ENCODE data around the gene API5. TPM values are rescaled to one million over a fixed set of nuclear protein-coding genes. Genes with fewer than 3 reads are reported as not detected.

The API5 gene
- total RNA-seq, 1 experiment from 2014 or later: 100 TPM

- peaks cover 12% of the 10 kb centered on the region for H3K4me1 Mint-ChIP-seq (ENCODE audit: insufficient read depth, unreplicated experiment)
- no peaks in the 10 kb centered on the region for H3K9me3 Mint-ChIP-seq (ENCODE audit: unreplicated experiment)
- peak; percentile 10 for DNase-seq (ENCODE audit: unreplicated experiment)
- intact Hi-C loops (cut with micrococcal nuclease): no loop called here
- TF ChIP-seq, protein P1, sequence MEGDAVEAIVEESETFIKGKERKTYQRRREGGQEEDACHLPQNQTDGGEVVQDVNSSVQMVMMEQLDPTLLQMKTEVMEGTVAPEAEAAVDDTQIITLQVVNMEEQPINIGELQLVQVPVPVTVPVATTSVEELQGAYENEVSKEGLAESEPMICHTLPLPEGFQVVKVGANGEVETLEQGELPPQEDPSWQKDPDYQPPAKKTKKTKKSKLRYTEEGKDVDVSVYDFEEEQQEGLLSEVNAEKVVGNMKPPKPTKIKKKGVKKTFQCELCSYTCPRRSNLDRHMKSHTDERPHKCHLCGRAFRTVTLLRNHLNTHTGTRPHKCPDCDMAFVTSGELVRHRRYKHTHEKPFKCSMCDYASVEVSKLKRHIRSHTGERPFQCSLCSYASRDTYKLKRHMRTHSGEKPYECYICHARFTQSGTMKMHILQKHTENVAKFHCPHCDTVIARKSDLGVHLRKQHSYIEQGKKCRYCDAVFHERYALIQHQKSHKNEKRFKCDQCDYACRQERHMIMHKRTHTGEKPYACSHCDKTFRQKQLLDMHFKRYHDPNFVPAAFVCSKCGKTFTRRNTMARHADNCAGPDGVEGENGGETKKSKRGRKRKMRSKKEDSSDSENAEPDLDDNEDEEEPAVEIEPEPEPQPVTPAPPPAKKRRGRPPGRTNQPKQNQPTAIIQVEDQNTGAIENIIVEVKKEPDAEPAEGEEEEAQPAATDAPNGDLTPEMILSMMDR (IDR thresholded peaks at IDR 0.05; ENCODE audit: unreplicated experiment): no peak
- CTCF ChIA-PET: interaction anchor here (0.6 to 1.2 kb wide), 4 partner anchors 8 to 152 kb away, joined by 3 to 4 read pairs (median 3); partner anchors contain the start of gene API5
- H3K36me3 Mint-ChIP-seq (ENCODE audit: insufficient read depth, unreplicated experiment): peaks cover 10% of the 10 kb centered on the region
- H3K27ac Mint-ChIP-seq (ENCODE audit: low read depth, unreplicated experiment): peak overlapping the region; percentile 97
- peak overlapping the region; percentile 98 for H3K4me3 Mint-ChIP-seq (ENCODE audit: unreplicated experiment)
- H3K27me3 Mint-ChIP-seq (ENCODE audit: insufficient read depth, unreplicated experiment): no peaks in the 10 kb centered on the region
- POLR2A ChIA-PET: interaction anchor here (0.8 to 4.9 kb wide), 8 partner anchors 8 to 337 kb away, joined by 3 to 64 read pairs (median 4); partner anchors contain the start of gene API5
- BruUV-seq (replicated peaks): no TSS peak
Measured at GRCh38 chr11:43360361-43361032, 48.7 kb downstream of the API5 start.

DNA sequence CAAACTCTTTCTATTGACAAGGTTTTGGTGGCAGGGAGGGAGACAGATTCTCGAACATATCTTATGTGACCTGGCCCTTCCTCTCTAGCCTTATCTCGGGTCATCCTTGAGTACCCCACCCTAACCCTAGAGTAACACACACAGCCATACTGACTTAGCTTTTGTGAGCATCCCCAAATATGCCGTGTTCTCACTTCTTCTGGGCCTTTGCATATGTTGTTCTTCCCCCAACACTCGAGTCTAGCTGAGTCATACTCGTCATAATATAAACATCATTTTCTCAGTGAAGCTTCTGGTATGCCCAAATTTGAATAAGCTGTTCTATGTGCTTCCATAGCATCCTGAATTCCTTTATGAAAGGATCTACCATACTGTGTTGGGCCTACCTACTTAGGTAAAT lies 54.9 kb downstream of the API5 start:
- no peaks in the 10 kb centered on the region for H3K27me3 Mint-ChIP-seq (ENCODE audit: insufficient read depth, unreplicated experiment)
- peak; percentile 26 for DNase-seq (ENCODE audit: unreplicated experiment)
- POLR2A ChIA-PET: interaction anchor here (0.7 to 1.0 kb wide), 2 partner anchors 10 to 39 kb away, joined by 3 read pairs; no protein-coding TSS in a partner anchor
- peak overlapping the region; percentile 14 for H3K27ac Mint-ChIP-seq (ENCODE audit: low read depth, unreplicated experiment)
- peaks cover 37% of the 10 kb centered on the region for H3K36me3 Mint-ChIP-seq (ENCODE audit: insufficient read depth, unreplicated experiment)
- CTCF ChIA-PET: interaction anchor here (0.5 to 1.2 kb wide), 6 partner anchors 8 to 82 kb away, joined by 3 to 4 read pairs (median 3); partner anchors contain the start of gene TTC17
- TF ChIP-seq, protein P1 (IDR thresholded peaks at IDR 0.05; ENCODE audit: unreplicated experiment): no peak
- intact Hi-C loops (cut with micrococcal nuclease): no loop called here
- H3K4me3 Mint-ChIP-seq (ENCODE audit: unreplicated experiment): no peak overlapping the region
- H3K9me3 Mint-ChIP-seq (ENCODE audit: unreplicated experiment): no peaks in the 10 kb centered on the region
- no TSS peak for BruUV-seq (replicated peaks)
- peaks cover 30% of the 10 kb centered on the region for H3K4me1 Mint-ChIP-seq (ENCODE audit: insufficient read depth, unreplicated experiment)

DNA sequence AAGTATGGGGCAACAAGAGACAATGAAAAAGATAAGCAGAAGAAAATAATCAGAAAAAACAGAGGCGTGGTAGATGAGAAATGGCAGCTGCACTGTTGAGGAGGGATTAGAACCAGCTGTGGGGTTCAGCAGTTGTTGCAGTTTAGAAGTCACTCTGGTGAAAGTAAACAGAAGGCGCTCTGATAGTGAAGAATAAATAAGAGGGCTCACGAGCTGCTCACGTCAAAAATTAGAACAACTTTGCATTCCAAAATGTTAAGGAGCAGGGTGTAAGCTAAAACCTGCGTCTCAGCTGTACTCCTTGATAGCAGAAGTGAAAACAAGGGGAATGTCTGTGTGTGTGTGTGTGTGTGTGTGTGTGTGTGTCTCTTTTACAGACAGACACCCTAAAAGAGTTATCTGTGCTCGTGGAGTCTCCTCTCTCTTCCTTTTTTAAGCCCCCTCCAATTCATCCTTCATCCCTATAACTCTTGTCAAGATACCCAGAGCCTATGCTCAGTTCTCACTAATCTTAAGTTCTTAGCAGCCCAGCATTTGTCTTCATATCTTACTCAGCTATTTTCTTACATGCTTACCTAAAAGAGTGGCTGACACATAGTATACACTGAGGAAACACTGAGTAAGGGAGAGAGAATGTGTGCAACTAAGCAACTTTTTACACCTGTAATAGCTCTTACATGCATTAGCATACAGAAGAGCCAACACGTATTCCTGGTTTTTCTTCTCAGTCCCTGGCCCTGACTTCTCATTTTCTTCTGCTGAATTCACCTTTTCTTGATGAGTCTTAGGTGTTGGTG lies 55.8 kb downstream of the API5 start:
- CTCF ChIA-PET: interaction anchor here (0.6 to 1.0 kb wide), 5 partner anchors 9 to 56 kb away, joined by 3 to 4 read pairs (median 3); partner anchors contain the start of genes API5 and TTC17
- TF ChIP-seq, protein P1 (IDR thresholded peaks at IDR 0.05; ENCODE audit: unreplicated experiment): no peak
- no TSS peak for BruUV-seq (replicated peaks)
- H3K9me3 Mint-ChIP-seq (ENCODE audit: unreplicated experiment): no peaks in the 10 kb centered on the region
- no peak for DNase-seq (ENCODE audit: unreplicated experiment)
- H3K4me3 Mint-ChIP-seq (ENCODE audit: unreplicated experiment): no peak overlapping the region
- POLR2A ChIA-PET: interaction anchor here (0.7 to 3.5 kb wide), 3 partner anchors 8 to 40 kb away, joined by 3 to 23 read pairs (median 5); partner anchors contain the start of gene TTC17
- H3K36me3 Mint-ChIP-seq (ENCODE audit: insufficient read depth, unreplicated experiment): peaks cover 34% of the 10 kb centered on the region
- no peaks in the 10 kb centered on the region for H3K27me3 Mint-ChIP-seq (ENCODE audit: insufficient read depth, unreplicated experiment)
- intact Hi-C loops (cut with micrococcal nuclease): no loop called here
- H3K4me1 Mint-ChIP-seq (ENCODE audit: insufficient read depth, unreplicated experiment): peaks cover 30% of the 10 kb centered on the region
- no peak overlapping the region for H3K27ac Mint-ChIP-seq (ENCODE audit: low read depth, unreplicated experiment)

DNA sequence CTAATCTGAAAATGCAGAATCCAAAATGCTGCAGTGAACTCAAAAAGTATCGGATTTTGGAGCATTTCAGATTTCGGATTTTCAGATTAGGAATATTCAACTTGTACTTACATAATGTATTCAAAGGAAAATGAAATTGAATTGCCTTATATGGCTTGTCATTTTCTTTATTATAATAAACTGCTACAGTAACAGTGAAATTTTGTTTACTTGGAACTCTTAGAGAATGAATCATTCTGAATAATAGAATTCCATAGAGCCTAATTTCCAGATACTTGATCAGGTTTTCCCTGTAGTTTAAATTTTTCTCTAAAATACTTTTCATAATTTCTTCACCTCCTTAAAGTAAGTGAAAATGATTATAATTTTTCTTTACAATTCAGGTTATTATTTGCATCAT lies 64.3 kb downstream of the API5 start:
- no peak for DNase-seq (ENCODE audit: unreplicated experiment)
- Mint-ChIP-seq H3K27ac (ENCODE audit: low read depth, unreplicated experiment) (peak overlapping the region; percentile 84), H3K27me3 (ENCODE audit: insufficient read depth, unreplicated experiment) (no peaks in the 10 kb centered on the region), H3K36me3 (ENCODE audit: insufficient read depth, unreplicated experiment) (peaks cover 41% of the 10 kb centered on the region), H3K4me1 (ENCODE audit: insufficient read depth, unreplicated experiment) (peaks cover 7% of the 10 kb centered on the region), H3K4me3 (ENCODE audit: unreplicated experiment) (no peak overlapping the region), H3K9me3 (ENCODE audit: unreplicated experiment) (no peaks in the 10 kb centered on the region)
- TF ChIP-seq, protein P1 (IDR thresholded peaks at IDR 0.05; ENCODE audit: unreplicated experiment): no peak
- intact Hi-C loops (cut with micrococcal nuclease): no loop called here
- CTCF ChIA-PET: interaction anchor here (1.0 kb wide), 1 partner anchor 9 kb away, joined by 3 read pairs; no protein-coding TSS in a partner anchor
- POLR2A ChIA-PET: interaction anchor here (0.9 to 2.8 kb wide), 6 partner anchors 8 to 545 kb away, joined by 3 to 16 read pairs (median 4); partner anchors contain the start of genes API5 and TTC17
- BruUV-seq (replicated peaks): no TSS peak

Measured in MCF 10A (cell line).